K562 (cell line): Measurements from ENCODE around the gene RRAGD. TPM values are rescaled to one million over a fixed set of nuclear protein-coding genes. Genes with fewer than 3 reads are reported as not detected.

ENCODE experiments used
- ATAC-seq: fragments of 200-7000 bp; cut with Tn5 transposase; 3 replicates; pipeline ENCODE4 v1.9.1; 2020; ENCODE audit warnings: moderate library complexity
- BruUV-seq: library from RNA; stranded (reverse); fragments of 400-500 nt; replicated peaks from 2 replicates; lab custom pipeline; 2021; lab: Mats Ljungman, UMichigan
- CTCF ChIA-PET: fragments of 300-600 bp; formaldehyde crosslinking; extraction: SDS; loops from one replicate; lab custom pipeline; 2021; ENCODE audit warnings: low intra/inter-chr PET ratio; lab: Yijun Ruan, JAX
- POLR2A ChIA-PET: fragments of 300-600, 350-650 bp; sonication (Branson Sonifier 250); formaldehyde crosslinking; extraction: SDS; loops from one replicate; lab custom pipeline; 2021; ENCODE audit warnings: antibody characterized with exemption, inconsistent platforms; lab: Yijun Ruan, JAX
- DNase-seq, 4 experiments: peaks; one replicate each; pipeline versions ENCODE4 v3.0.0 to v3.0.0-alpha.2; 2011 to 2018; ENCODE audit warnings: low spot score in 3 of 4, mixed read lengths in 3 of 4; ENCODE audit errors: extremely low read depth in 1 of 4
- FAIRE-seq: peaks from 2 replicates; lab custom pipeline; 2011; peaks lifted over from hg19 to GRCh38; lab: Jason Lieb, UNC
- H2AFZ ChIP-seq: 2 replicates; pipeline ENCODE4 v1.6.0; 2011; ENCODE audit warnings: low read depth, low read length, control low read depth, inconsistent platforms
- H3K27ac ChIP-seq: fragments of 200-600 bp; 3 replicates; pipeline ENCODE4 v1.8.0; 2011; ENCODE audit warnings: low read depth, mild to moderate bottlenecking, control low read depth, inconsistent platforms, low read length, moderate library complexity, mixed read lengths; ENCODE audit errors: extremely low read depth
- H3K27me3 ChIP-seq, 2 experiments: fragments of 300-600 bp in 1 of 2; 2 replicates in 1 of 2; 3 replicates in 1 of 2; pipeline versions ENCODE4 v1.6.0 to v1.8.0; 2011; ENCODE audit warnings: inconsistent platforms in 2 of 2, low read length in 2 of 2, mild to moderate bottlenecking in 1 of 2, mixed read lengths in 1 of 2, moderate library complexity in 1 of 2; ENCODE audit not compliant: control insufficient read depth in 2 of 2, insufficient read depth in 2 of 2
- H3K36me3 ChIP-seq: fragments of 300-600 bp; 3 replicates; pipeline ENCODE4 v1.8.0; 2011; ENCODE audit warnings: mild to moderate bottlenecking, low read length, inconsistent platforms; ENCODE audit not compliant: control insufficient read depth, insufficient read depth
- H3K4me1 ChIP-seq, 2 experiments: fragments of 200-600 bp in 1 of 2; replicated peaks in 1 of 2; 2 replicates in 1 of 2; 3 replicates in 1 of 2; pipeline versions ENCODE4 v1.5.1 to v1.8.0; 2011; ENCODE audit warnings: inconsistent platforms in 2 of 2, low read length in 2 of 2, mild to moderate bottlenecking in 1 of 2, mixed read lengths in 1 of 2, moderate library complexity in 1 of 2; ENCODE audit not compliant: control insufficient read depth in 2 of 2, insufficient read depth in 2 of 2
- H3K4me2 ChIP-seq: 2 replicates; pipeline ENCODE4 v1.6.1; 2011; ENCODE audit warnings: low read length, control low read depth, inconsistent platforms, mixed read lengths; ENCODE audit not compliant: insufficient read depth
- H3K4me3 ChIP-seq: fragments of 200-600 bp; sonication (generic), shearing (Covaris generic); 2 replicates; pipeline ENCODE4 v1.5.1; 2016; ENCODE audit warnings: control low read depth, inconsistent platforms
- H3K79me2 ChIP-seq: fragments of 200-600 bp; 3 replicates; pipeline ENCODE4 v1.8.0; 2011; ENCODE audit warnings: low read length, inconsistent platforms; ENCODE audit not compliant: control insufficient read depth, insufficient read depth
- H3K9ac ChIP-seq, 2 experiments: 2 replicates each; pipeline versions ENCODE4 v1.6.0 to v1.6.1; 2011; ENCODE audit warnings: low read depth in 2 of 2, low read length in 2 of 2, control low read depth in 1 of 2, inconsistent platforms in 1 of 2, mild to moderate bottlenecking in 1 of 2, mixed read lengths in 1 of 2; ENCODE audit not compliant: insufficient read depth in 1 of 2
- H3K9me1 ChIP-seq: one replicate; pipeline ENCODE4 v1.6.0; 2011; ENCODE audit warnings: inconsistent platforms, mild to moderate bottlenecking, low read length, moderate library complexity; ENCODE audit not compliant: control insufficient read depth, insufficient read depth
- H3K9me3 ChIP-seq: replicated peaks from 2 replicates; pipeline ENCODE4 v1.5.1; 2011; ENCODE audit warnings: low read depth, low read length, inconsistent platforms; ENCODE audit not compliant: control insufficient read depth, insufficient read depth
- H4K20me1 ChIP-seq: replicated peaks from 2 replicates; pipeline ENCODE4 v1.6.1; 2011; ENCODE audit warnings: low read length, inconsistent platforms, mixed read lengths; ENCODE audit not compliant: control insufficient read depth, insufficient read depth
- ATF7 ChIP-seq: fragments of 450-650 bp; IDR thresholded peaks from 2 replicates; pipeline ENCODE4 v1.7.1; 2014; ENCODE audit warnings: mild to moderate bottlenecking, moderate library complexity
- CAMTA2 ChIP-seq: fragments of 250-450 bp; sonication (Bioruptor Pico); conservative IDR thresholded peaks from 2 replicates; pipeline ENCODE4 v1.5.1; 2022
- CHCHD3 ChIP-seq: fragments of 250-450 bp; sonication (Bioruptor Pico); IDR thresholded peaks from 2 replicates; pipeline ENCODE4 v2.1.2; 2022; ENCODE audit warnings: mild to moderate bottlenecking
- E2F3 ChIP-seq: fragments of 250-450 bp; sonication (Bioruptor Pico); IDR thresholded peaks from 2 replicates; pipeline ENCODE4 v1.4.0; 2020; ENCODE audit warnings: mild to moderate bottlenecking
- HCFC1 ChIP-seq: IDR thresholded peaks from 2 replicates; pipeline ENCODE4 v1.6.1; 2012; ENCODE audit warnings: low read depth, low read length, improper control_type of control experiment
- HDAC8 ChIP-seq: fragments of 450-650 bp; IDR thresholded peaks from 2 replicates; pipeline ENCODE4 v1.6.1; 2016; ENCODE audit warnings: mild to moderate bottlenecking, missing genetic modification characterization, moderate library complexity, missing compliant biosample characterization
- PTBP1 ChIP-seq: fragments of 200-400 bp; formaldehyde crosslinking; IDR thresholded peaks from 2 replicates; pipeline ENCODE4 v1.6.1; 2017; ENCODE audit warnings: low read depth, low read length
- SAFB2 ChIP-seq: fragments of 200-400 bp; formaldehyde crosslinking; IDR thresholded peaks from 2 replicates; pipeline ENCODE4 v1.6.1; 2018; ENCODE audit warnings: borderline replicate concordance, low read length, low read depth, moderate library complexity; ENCODE audit not compliant: severe bottlenecking
- SMAD3 ChIP-seq: fragments of 450-650 bp; formaldehyde crosslinking; conservative IDR thresholded peaks from 2 replicates; pipeline ENCODE4 v1.4.0; 2020; ENCODE audit warnings: mild to moderate bottlenecking
- SMAD4 ChIP-seq: fragments of 250-450 bp; sonication (Bioruptor Pico); conservative IDR thresholded peaks from 2 replicates; pipeline ENCODE4 v1.8.0; 2021; ENCODE audit warnings: inconsistent platforms, mild to moderate bottlenecking, moderate library complexity
- XRCC4 ChIP-seq: IDR thresholded peaks from one replicate; pipeline ENCODE4 v1.6.1; 2011; ENCODE audit not compliant: insufficient read depth, insufficient read length; ENCODE audit errors: extremely low read depth
- ZBTB17 ChIP-seq: fragments of 450-650 bp; formaldehyde crosslinking; IDR thresholded peaks from 2 replicates; pipeline ENCODE4 v1.4.0; 2020; ENCODE audit warnings: mild to moderate bottlenecking
- ZNF175 ChIP-seq: fragments of 200-800 bp; sonication (Bioruptor generic); IDR thresholded peaks from 2 replicates; pipeline ENCODE4 v1.6.1; 2016; ENCODE audit warnings: low read depth, mild to moderate bottlenecking, missing genetic modification characterization, missing compliant biosample characterization
- ZNF184 ChIP-seq: sonication (generic); formaldehyde crosslinking; IDR thresholded peaks from 2 replicates; pipeline ENCODE4 v1.5.0; 2020; ENCODE audit warnings: missing genetic modification reagents
- ZNF197 ChIP-seq: fragments of 200-800 bp; sonication (Bioruptor generic); IDR thresholded peaks from 2 replicates; pipeline ENCODE4 v1.6.1; 2016; ENCODE audit warnings: low read depth, missing genetic modification characterization, missing compliant biosample characterization
- ZNF263 ChIP-seq: sonication (generic); formaldehyde crosslinking; IDR thresholded peaks from 2 replicates; pipeline ENCODE4 v1.8.0; 2022; ENCODE audit warnings: mild to moderate bottlenecking, missing genetic modification reagents, borderline replicate concordance
- ZNF444 ChIP-seq: fragments of 250-450 bp; sonication (Bioruptor Pico); IDR thresholded peaks from 2 replicates; pipeline ENCODE4 v1.4.0; 2020; ENCODE audit warnings: mild to moderate bottlenecking, moderate library complexity
- ZNF76 ChIP-seq: fragments of 250-450 bp; sonication (Bioruptor Pico); IDR thresholded peaks from 2 replicates; pipeline ENCODE4 v1.4.0; 2020; ENCODE audit warnings: mild to moderate bottlenecking, moderate library complexity, borderline replicate concordance
- WGBS: fragments of 100-300 bp; shearing (Covaris generic); methylation state at CpG from one replicate; pipeline ENCODE4 v1.1.6; 2016; ENCODE audit warnings: low coverage, mixed read lengths; ENCODE audit not compliant: insufficient coverage; ENCODE audit errors: missing lambda C conversion rate; 5-methylcytosine and 5-hydroxymethylcytosine counted together
- in situ Hi-C: fragments of 300-500 bp; cut with MboI; formaldehyde crosslinking; loops from 4 replicates; pipeline ENCODE4 v1.15.0; 2018; ENCODE audit warnings: inconsistent platforms, mixed read lengths
- intact Hi-C: fragments of 100-400 bp; cut with micrococcal nuclease; formaldehyde crosslinking; loops from 2 replicates; pipeline ENCODE4 v1.14.2; 2022
- polyA plus RNA-seq, 8 experiments: library from polyadenylated mRNA; depleted of rRNA in 4 of 8; stranded (reverse) in 5 of 8; unstranded in 3 of 8; fragments of >200 nt; fragmentation: Nextera tagmentation in 2 of 8; fragmentation: Illumina TruSeq in 1 of 8; extraction: Ambion mirVana in 2 of 8; extraction: Trizol in 1 of 8; gene quantifications; 2 replicates each; pipeline versions ENCODE4 v1.2.1 to v1.2.3, GENCODE V29; 2011 to 2014; ENCODE audit warnings: inconsistent platforms in 1 of 8, missing spikeins in 1 of 8
- total RNA-seq, 7 experiments: library from RNA; depleted of rRNA in 6 of 7; stranded (reverse); fragments of >200 nt in 6 of 7; fragmentation: Illumina TruSeq in 2 of 7; extraction: Trizol in 2 of 7; gene quantifications; 2 replicates each; pipeline versions ENCODE4 v1.2.1 to v1.2.3, GENCODE V29; 2011 to 2021; ENCODE audit warnings: low replicate concordance in 1 of 7
- TF ChIP-seq, protein P1 (sequence below): sonication (generic); formaldehyde crosslinking; IDR thresholded peaks from 2 replicates; pipeline ENCODE4 v1.9.0; 2022; ENCODE audit warnings: mild to moderate bottlenecking, missing genetic modification reagents
- TF ChIP-seq, protein P2 (sequence below): fragments of 250-450 bp; sonication (Bioruptor Pico); IDR thresholded peaks from 2 replicates; pipeline ENCODE4 v1.8.0; 2021; ENCODE audit warnings: mild to moderate bottlenecking, moderate library complexity

The RRAGD gene
- total and polyA plus RNA-seq, 9 of the 15 experiments (the other 6 are each of a cell fraction or from before 2014, with no cell fraction given), result 0.03 to 0.07 (median 0.04) TPM; not detected in 6

DNA sequence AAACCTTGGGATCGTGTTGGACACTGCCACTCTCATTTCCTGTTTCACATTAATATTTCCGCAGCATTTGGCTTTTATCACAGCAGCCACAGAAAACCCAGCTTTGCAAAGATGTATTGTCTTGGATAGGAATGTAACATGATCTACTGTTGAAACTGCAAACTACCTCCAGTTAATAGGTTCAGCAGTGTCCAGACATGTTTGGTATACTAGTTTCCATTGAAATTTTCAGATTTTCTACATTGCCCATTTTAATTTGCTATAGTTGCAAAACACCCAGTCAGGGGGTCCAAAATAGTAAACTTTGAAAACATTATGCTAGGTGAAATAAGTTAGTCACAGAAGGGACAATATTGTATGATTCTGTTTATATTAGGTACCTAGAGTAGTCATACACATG is 24.2 kb upstream of the RRAGD start:
- no peak for FAIRE-seq
- no peak overlapping the region for H3K4me3 ChIP-seq
- ChIA-PET CTCF (no interaction called here), POLR2A (interaction anchor here (0.6 to 0.7 kb wide), 2 partner anchors 9 to 15 kb away, joined by 3 read pairs; no protein-coding TSS in a partner anchor)
- peaks cover 16 to 26% of the 10 kb centered on the region in 2 experiments for H3K27me3 ChIP-seq
- BruUV-seq, result no TSS peak
- intact Hi-C loops (no loop called here), in situ Hi-C loops (no loop called here)
- 0 out of 2 replicates have a peak, but pooled peaks cover 8% of the 10 kb centered on the region for H4K20me1 ChIP-seq
- H3K9me3 ChIP-seq, result no peaks in the 10 kb centered on the region
- peaks cover 5 to 13% of the 10 kb centered on the region in 2 experiments; a peak in 3 of 5 replicates for H3K4me1 ChIP-seq
- H2AFZ ChIP-seq, result no peak overlapping the region
- H3K4me2 ChIP-seq, result no peak overlapping the region
- H3K9ac ChIP-seq, result no peak overlapping the region
- DNase-seq, result no peak
- no peak for ATAC-seq
- no peaks in the 10 kb centered on the region for H3K79me2 ChIP-seq
- no peaks in the 10 kb centered on the region for H3K36me3 ChIP-seq
- no peaks in the 10 kb centered on the region for H3K9me1 ChIP-seq
- no peak overlapping the region for H3K27ac ChIP-seq
- TF ChIP-seq XRCC4, result no peak
- TF ChIP-seq HCFC1, result no peak
- TF ChIP-seq PTBP1, result no peak
- no peak for TF ChIP-seq E2F3 (CRISPR knock-in tag)
- no peak for TF ChIP-seq ATF7
- TF ChIP-seq HDAC8 (tag), result no peak
- TF ChIP-seq, protein P1, sequence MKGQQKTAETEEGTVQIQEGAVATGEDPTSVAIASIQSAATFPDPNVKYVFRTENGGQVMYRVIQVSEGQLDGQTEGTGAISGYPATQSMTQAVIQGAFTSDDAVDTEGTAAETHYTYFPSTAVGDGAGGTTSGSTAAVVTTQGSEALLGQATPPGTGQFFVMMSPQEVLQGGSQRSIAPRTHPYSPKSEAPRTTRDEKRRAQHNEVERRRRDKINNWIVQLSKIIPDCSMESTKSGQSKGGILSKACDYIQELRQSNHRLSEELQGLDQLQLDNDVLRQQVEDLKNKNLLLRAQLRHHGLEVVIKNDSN (CRISPR knock-in tag), result no peak
- TF ChIP-seq ZNF263, result no peak
- no peak for TF ChIP-seq ZNF444 (CRISPR knock-in tag)
- TF ChIP-seq ZNF184 (CRISPR knock-in tag), result no peak
- no peak for TF ChIP-seq SMAD4 (CRISPR knock-in tag)
- TF ChIP-seq ZBTB17 (CRISPR knock-in tag), result no peak
- no peak for TF ChIP-seq ZNF197 (CRISPR knock-in tag)
- no peak for TF ChIP-seq CHCHD3 (CRISPR knock-in tag)
- TF ChIP-seq, protein P2, sequence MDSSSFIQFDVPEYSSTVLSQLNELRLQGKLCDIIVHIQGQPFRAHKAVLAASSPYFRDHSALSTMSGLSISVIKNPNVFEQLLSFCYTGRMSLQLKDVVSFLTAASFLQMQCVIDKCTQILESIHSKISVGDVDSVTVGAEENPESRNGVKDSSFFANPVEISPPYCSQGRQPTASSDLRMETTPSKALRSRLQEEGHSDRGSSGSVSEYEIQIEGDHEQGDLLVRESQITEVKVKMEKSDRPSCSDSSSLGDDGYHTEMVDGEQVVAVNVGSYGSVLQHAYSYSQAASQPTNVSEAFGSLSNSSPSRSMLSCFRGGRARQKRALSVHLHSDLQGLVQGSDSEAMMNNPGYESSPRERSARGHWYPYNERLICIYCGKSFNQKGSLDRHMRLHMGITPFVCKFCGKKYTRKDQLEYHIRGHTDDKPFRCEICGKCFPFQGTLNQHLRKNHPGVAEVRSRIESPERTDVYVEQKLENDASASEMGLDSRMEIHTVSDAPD, result no peak
- no peak for TF ChIP-seq CAMTA2 (CRISPR knock-in tag)
- TF ChIP-seq ZNF76 (CRISPR knock-in tag), result no peak
- TF ChIP-seq ZNF175 (CRISPR knock-in tag), result no peak
- no peak for TF ChIP-seq SAFB2
- TF ChIP-seq SMAD3 (CRISPR knock-in tag), result no peak
- WGBS, result 18% methylated on average over 2 of the region's 2 CpGs
